Measurements from ENCODE around the gene PCDHA5. TPM values are rescaled to one million over a fixed set of nuclear protein-coding genes. Genes with fewer than 3 reads are reported as not detected.
A peak's percentile ranks its signal among the peaks of the same experiment; 100 is the strongest.
"Not testable (repeated sequence)": the region's sequence is repeated elsewhere in the genome, so short reads cannot be mapped to it uniquely, and the experiment has no call there.

The PCDHA5 gene
- total RNA-seq = not detected

- no peaks in the 10 kb centered on the region for H3K36me3 Mint-ChIP-seq
- peaks cover 11% of the 10 kb centered on the region for H3K9me3 Mint-ChIP-seq
- H3K27me3 Mint-ChIP-seq = peaks cover 3% of the 10 kb centered on the region
- intact Hi-C loops (cut with micrococcal nuclease) = no loop called here
- no peak within 1 kb of the TSS for H3K4me3 Mint-ChIP-seq
- H3K27ac Mint-ChIP-seq = no peak within 1 kb of the TSS
- DNase-seq = peak; percentile 36
- no peaks in the 10 kb centered on the region for H3K4me1 Mint-ChIP-seq (ENCODE audit: low read depth)
- ChIA-PET CTCF (interaction anchor here (0.6 to 1.0 kb wide), 2 partner anchors 121 to 215 kb away, joined by 3 read pairs; no protein-coding TSS in a partner anchor), POLR2A (no interaction called here)
Observed at GRCh38 chr5:140821375-140822280, at the start of gene PCDHA5. TSS of gene PCDHA5 (plus strand) at chr5:140821613.

GRCh38 chr5:140780512-140780911 lies 40.9 kb upstream of the PCDHA5 start:
- no peak for DNase-seq
- ChIA-PET CTCF (no interaction called here), POLR2A (no interaction called here)
- H3K36me3 Mint-ChIP-seq = peaks cover 6% of the 10 kb centered on the region
- H3K4me1 Mint-ChIP-seq (ENCODE audit: low read depth) = no peaks in the 10 kb centered on the region
- H3K4me3 Mint-ChIP-seq = no peak overlapping the region
- peaks cover 73% of the 10 kb centered on the region for H3K9me3 Mint-ChIP-seq
- peaks cover 7% of the 10 kb centered on the region for H3K27me3 Mint-ChIP-seq
- no peak overlapping the region for H3K27ac Mint-ChIP-seq
- intact Hi-C loops (cut with micrococcal nuclease) = no loop called here

- ChIA-PET CTCF (interaction anchor here (1.0 kb wide), 1 partner anchor 22 kb away, joined by 3 read pairs; no protein-coding TSS in a partner anchor), POLR2A (no interaction called here)
- intact Hi-C loops (cut with micrococcal nuclease) = no loop called here
- no peak for DNase-seq
- peaks cover 22% of the 10 kb centered on the region for H3K36me3 Mint-ChIP-seq
- H3K9me3 Mint-ChIP-seq = peaks cover 56% of the 10 kb centered on the region
- H3K27ac Mint-ChIP-seq = no peak within 1 kb of the TSS
- peaks cover 24% of the 10 kb centered on the region for H3K27me3 Mint-ChIP-seq
- no peak within 1 kb of the TSS for H3K4me3 Mint-ChIP-seq
- no peaks in the 10 kb centered on the region for H3K4me1 Mint-ChIP-seq (ENCODE audit: low read depth)
Observed at GRCh38 chr5:140785905-140786686, 35.3 kb upstream of the PCDHA5 start, which contains the start of gene PCDHA1. TSS of gene PCDHA1 (plus strand) at chr5:140786140.

- Mint-ChIP-seq H3K9me3 (peaks cover 53% of the 10 kb centered on the region), H3K36me3 (peaks cover 22% of the 10 kb centered on the region), H3K27me3 (peaks cover 30% of the 10 kb centered on the region)
- H3K27ac Mint-ChIP-seq; H3K4me3 Mint-ChIP-seq; DNase-seq; H3K4me1 Mint-ChIP-seq (ENCODE audit: low read depth); POLR2A ChIA-PET; intact Hi-C loops (cut with micrococcal nuclease); CTCF ChIA-PET: not testable (repeated sequence)
Observed at GRCh38 chr5:140787422-140787821, 34.0 kb upstream of the PCDHA5 start.

GRCh38 chr5:140787849-140788504 lies 33.4 kb upstream of the PCDHA5 start:
- H3K4me1 Mint-ChIP-seq (ENCODE audit: low read depth); CTCF ChIA-PET; DNase-seq; H3K4me3 Mint-ChIP-seq; POLR2A ChIA-PET; intact Hi-C loops (cut with micrococcal nuclease); H3K27ac Mint-ChIP-seq: not testable (repeated sequence)
- Mint-ChIP-seq H3K9me3 (peaks cover 48% of the 10 kb centered on the region), H3K36me3 (peaks cover 22% of the 10 kb centered on the region), H3K27me3 (peaks cover 33% of the 10 kb centered on the region)

- CTCF ChIA-PET = no interaction called here
Observed at GRCh38 chr5:140791089-140791488, 30.3 kb upstream of the PCDHA5 start.

GRCh38 chr5:140794595-140795258 lies 26.7 kb upstream of the PCDHA5 start, which contains the start of gene PCDHA2:
TSS of gene PCDHA2 (plus strand) at chr5:140794852.
- CTCF ChIA-PET = no interaction called here
- H3K4me1 Mint-ChIP-seq (ENCODE audit: low read depth) = no peaks in the 10 kb centered on the region
- POLR2A ChIA-PET = no interaction called here
- H3K4me3 Mint-ChIP-seq = no peak within 1 kb of the TSS
- intact Hi-C loops (cut with micrococcal nuclease) = loop anchor here (10.0 kb wide), 1 partner anchor 70 kb away; the partner anchor contains the start of gene PCDHA11
- peaks cover 32% of the 10 kb centered on the region for H3K9me3 Mint-ChIP-seq
- H3K27ac Mint-ChIP-seq = no peak within 1 kb of the TSS
- peaks cover 9% of the 10 kb centered on the region for H3K36me3 Mint-ChIP-seq
- no peak for DNase-seq
- H3K27me3 Mint-ChIP-seq = peaks cover 29% of the 10 kb centered on the region

More at GRCh38 chr5:140791089-140791488, 30.3 kb upstream of the PCDHA5 start:
- Mint-ChIP-seq H3K4me3 (no peak overlapping the region), H3K27me3 (peaks cover 37% of the 10 kb centered on the region), H3K4me1 (ENCODE audit: low read depth) (no peaks in the 10 kb centered on the region), H3K27ac (no peak overlapping the region), H3K9me3 (peaks cover 54% of the 10 kb centered on the region), H3K36me3 (peaks cover 24% of the 10 kb centered on the region)
- POLR2A ChIA-PET = no interaction called here
- intact Hi-C loops (cut with micrococcal nuclease) = loop anchor here (10.0 kb wide), 1 partner anchor 74 kb away; the partner anchor contains the start of gene PCDHA11
- no peak for DNase-seq

GRCh38 chr5:140795259-140795641 lies 26.2 kb upstream of the PCDHA5 start:
- intact Hi-C loops (cut with micrococcal nuclease) = loop anchor here (10.0 kb wide), 1 partner anchor 70 kb away; the partner anchor contains the start of gene PCDHA11
- DNase-seq = no peak
- Mint-ChIP-seq H3K27me3 (peaks cover 31% of the 10 kb centered on the region), H3K36me3 (peaks cover 8% of the 10 kb centered on the region), H3K27ac (no peak overlapping the region), H3K4me3 (no peak overlapping the region), H3K9me3 (peaks cover 33% of the 10 kb centered on the region), H3K4me1 (ENCODE audit: low read depth) (no peaks in the 10 kb centered on the region)
- CTCF ChIA-PET = no interaction called here
- POLR2A ChIA-PET = no interaction called here

GRCh38 chr5:140796072-140796717 lies 25.2 kb upstream of the PCDHA5 start:
- H3K4me3 Mint-ChIP-seq; H3K4me1 Mint-ChIP-seq (ENCODE audit: low read depth); CTCF ChIA-PET; H3K27ac Mint-ChIP-seq; H3K36me3 Mint-ChIP-seq; DNase-seq; POLR2A ChIA-PET: not testable (repeated sequence)
- peaks cover 36% of the 10 kb centered on the region for H3K9me3 Mint-ChIP-seq
- intact Hi-C loops (cut with micrococcal nuclease) = loop anchor here (10.0 kb wide), 1 partner anchor 69 kb away; the partner anchor contains the start of gene PCDHA11
- H3K27me3 Mint-ChIP-seq = peaks cover 32% of the 10 kb centered on the region

GRCh38 chr5:140796718-140797095 lies 24.7 kb upstream of the PCDHA5 start:
- intact Hi-C loops (cut with micrococcal nuclease) = loop anchor here (10.0 kb wide), 1 partner anchor 68 kb away; the partner anchor contains the start of gene PCDHA11
- H3K36me3 Mint-ChIP-seq = peaks cover 8% of the 10 kb centered on the region
- H3K9me3 Mint-ChIP-seq = peaks cover 41% of the 10 kb centered on the region
- no peak overlapping the region for H3K27ac Mint-ChIP-seq
- no peaks in the 10 kb centered on the region for H3K4me1 Mint-ChIP-seq (ENCODE audit: low read depth)
- H3K27me3 Mint-ChIP-seq = peaks cover 32% of the 10 kb centered on the region
- CTCF ChIA-PET = no interaction called here
- no peak overlapping the region for H3K4me3 Mint-ChIP-seq
- POLR2A ChIA-PET = no interaction called here
- no peak for DNase-seq

GRCh38 chr5:140800816-140801493 lies 20.5 kb upstream of the PCDHA5 start, which contains the start of gene PCDHA3:
TSS of gene PCDHA3 (plus strand) at chr5:140801057.
- ChIA-PET POLR2A (no interaction called here), CTCF (no interaction called here)
- peaks cover 7% of the 10 kb centered on the region for H3K36me3 Mint-ChIP-seq
- no peak within 1 kb of the TSS for H3K4me3 Mint-ChIP-seq
- H3K27me3 Mint-ChIP-seq = peaks cover 22% of the 10 kb centered on the region
- H3K9me3 Mint-ChIP-seq = peaks cover 36% of the 10 kb centered on the region
- intact Hi-C loops (cut with micrococcal nuclease) = no loop called here
- H3K4me1 Mint-ChIP-seq (ENCODE audit: low read depth) = no peaks in the 10 kb centered on the region
- DNase-seq = no peak
- no peak within 1 kb of the TSS for H3K27ac Mint-ChIP-seq

Data from activated CD4-positive, alpha-beta memory T cell treated with anti-CD3 and anti-CD28 coated beads for 36 hours (primary cell).